Activated CD8-positive, alpha-beta T cell treated with anti-CD3 and anti-CD28 coated beads for 36 hours (primary cell): ENCODE measurements around the gene PLEKHA3. TPM values are rescaled to one million over a fixed set of nuclear protein-coding genes. Genes with fewer than 3 reads are reported as not detected.
A peak's percentile ranks its signal among the peaks of the same experiment; 100 is the strongest.

Source experiments
- ATAC-seq: fragments of 200-7000 bp; cut with Tn5 transposase; one replicate; pipeline ENCODE4 v1.10.0; 2021; ENCODE audit warnings: mild to moderate bottlenecking, moderate library complexity
- CTCF ChIA-PET: fragments of 350-600 bp; sonication (Branson Sonifier 250); formaldehyde crosslinking; loops from one replicate; lab custom pipeline; 2021; ENCODE audit warnings: antibody characterized with exemption; lab: Charles Lee
- POLR2A ChIA-PET: fragments of 350-600 bp; sonication (Branson Sonifier 250); formaldehyde crosslinking; loops from one replicate; lab custom pipeline; 2021; ENCODE audit warnings: antibody characterized with exemption; lab: Charles Lee
- DNase-seq: peaks from one replicate; pipeline ENCODE4 v3.0.0-alpha.2; 2020
- H3K27ac Mint-ChIP-seq: one replicate; pipeline ENCODE4 v1.8.0; 2021; ENCODE audit warnings: mild to moderate bottlenecking, mixed read lengths
- H3K27me3 Mint-ChIP-seq: one replicate; pipeline ENCODE4 v1.8.0; 2021; ENCODE audit warnings: mixed read lengths
- H3K36me3 Mint-ChIP-seq: one replicate; pipeline ENCODE4 v1.8.0; 2021; ENCODE audit warnings: low read depth, mixed read lengths
- H3K4me1 Mint-ChIP-seq: one replicate; pipeline ENCODE4 v1.8.0; 2021; ENCODE audit warnings: low read depth, mixed read lengths
- H3K4me3 Mint-ChIP-seq: one replicate; pipeline ENCODE4 v1.8.0; 2021; ENCODE audit warnings: mild to moderate bottlenecking, moderate library complexity, mixed read lengths
- H3K9me3 Mint-ChIP-seq: one replicate; pipeline ENCODE4 v1.8.0; 2021; ENCODE audit warnings: mixed read lengths
- intact Hi-C: fragments of 100-400 bp; cut with micrococcal nuclease; formaldehyde crosslinking; loops from one replicate; pipeline ENCODE4 v1.10.0; 2022
- total RNA-seq, 2 experiments: library from RNA; stranded (reverse); gene quantifications; one replicate each; pipeline ENCODE4 v1.2.3, GENCODE V29; 2021
- TF ChIP-seq, protein P1 (sequence below): fragments of 200-600 bp; IDR thresholded peaks from one replicate; pipeline ENCODE4 v1.8.0; 2022; ENCODE audit warnings: antibody characterized with exemption, mild to moderate bottlenecking

The PLEKHA3 gene
- total RNA-seq, result 10 to 100 TPM; 21.0 to 22.2 TPM

- Mint-ChIP-seq H3K27me3 (no peaks in the 10 kb centered on the region), H3K4me1 (peaks cover 39% of the 10 kb centered on the region), H3K4me3 (peak within 1 kb of the TSS; percentile 83), H3K9me3 (no peaks in the 10 kb centered on the region), H3K36me3 (peaks cover 5% of the 10 kb centered on the region), H3K27ac (peak within 1 kb of the TSS; percentile 93)
- CTCF ChIA-PET, result interaction anchor here (1.0 to 2.3 kb wide), 12 partner anchors 8 to 122 kb away, joined by 3 to 13 read pairs (median 4); partner anchors contain the start of genes PJVK and PRKRA
- peak; percentile 66 for ATAC-seq
- intact Hi-C loops, result loop anchor here (2.0 kb wide), 1 partner anchor 42 kb away; no protein-coding TSS in a partner anchor
- POLR2A ChIA-PET, result interaction anchor here (1.0 to 1.6 kb wide), 4 partner anchors 13 to 220 kb away, joined by 3 to 5 read pairs (median 3); no protein-coding TSS in a partner anchor
- peak; percentile 79 for DNase-seq
- TF ChIP-seq, protein P1, sequence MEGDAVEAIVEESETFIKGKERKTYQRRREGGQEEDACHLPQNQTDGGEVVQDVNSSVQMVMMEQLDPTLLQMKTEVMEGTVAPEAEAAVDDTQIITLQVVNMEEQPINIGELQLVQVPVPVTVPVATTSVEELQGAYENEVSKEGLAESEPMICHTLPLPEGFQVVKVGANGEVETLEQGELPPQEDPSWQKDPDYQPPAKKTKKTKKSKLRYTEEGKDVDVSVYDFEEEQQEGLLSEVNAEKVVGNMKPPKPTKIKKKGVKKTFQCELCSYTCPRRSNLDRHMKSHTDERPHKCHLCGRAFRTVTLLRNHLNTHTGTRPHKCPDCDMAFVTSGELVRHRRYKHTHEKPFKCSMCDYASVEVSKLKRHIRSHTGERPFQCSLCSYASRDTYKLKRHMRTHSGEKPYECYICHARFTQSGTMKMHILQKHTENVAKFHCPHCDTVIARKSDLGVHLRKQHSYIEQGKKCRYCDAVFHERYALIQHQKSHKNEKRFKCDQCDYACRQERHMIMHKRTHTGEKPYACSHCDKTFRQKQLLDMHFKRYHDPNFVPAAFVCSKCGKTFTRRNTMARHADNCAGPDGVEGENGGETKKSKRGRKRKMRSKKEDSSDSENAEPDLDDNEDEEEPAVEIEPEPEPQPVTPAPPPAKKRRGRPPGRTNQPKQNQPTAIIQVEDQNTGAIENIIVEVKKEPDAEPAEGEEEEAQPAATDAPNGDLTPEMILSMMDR, result no peak
Measured at GRCh38 chr2:178480227-178481181, at the start of gene PLEKHA3. PLEKHA3 (plus strand) TSS chr2:178480457; CDS start chr2:178480870, 413 bp downstream.

GRCh38 chr2:178436662-178437061 is 43.6 kb upstream of the PLEKHA3 start:
- no peak overlapping the region for H3K4me3 Mint-ChIP-seq
- ATAC-seq, result no peak

GRCh38 chr2:178441426-178441825 is 38.8 kb upstream of the PLEKHA3 start:
- Mint-ChIP-seq H3K4me3 (no peak overlapping the region), H3K4me1 (peaks cover 6% of the 10 kb centered on the region), H3K27ac (no peak overlapping the region), H3K36me3 (peaks cover 37% of the 10 kb centered on the region), H3K27me3 (no peaks in the 10 kb centered on the region), H3K9me3 (no peaks in the 10 kb centered on the region)
- ChIA-PET POLR2A (no interaction called here), CTCF (interaction anchor here (2.2 kb wide), 1 partner anchor 27 kb away, joined by 7 read pairs; no protein-coding TSS in a partner anchor)
- ATAC-seq (no peak), DNase-seq (no peak)
- TF ChIP-seq, protein P1, result no peak
- intact Hi-C loops, result no loop called here

More at GRCh38 chr2:178436662-178437061, 43.6 kb upstream of the PLEKHA3 start:
- Mint-ChIP-seq H3K4me1 (no peaks in the 10 kb centered on the region), H3K9me3 (no peaks in the 10 kb centered on the region), H3K36me3 (peaks cover 32% of the 10 kb centered on the region), H3K27me3 (no peaks in the 10 kb centered on the region), H3K27ac (no peak overlapping the region)
- ChIA-PET POLR2A (interaction anchor here (1.4 kb wide), 1 partner anchor 14 kb away, joined by 3 read pairs; the partner anchor contains the start of genes PJVK and PRKRA), CTCF (interaction anchor here (1.6 kb wide), 1 partner anchor 22 kb away, joined by 7 read pairs; no protein-coding TSS in a partner anchor)
- TF ChIP-seq, protein P1, result no peak
- intact Hi-C loops, result no loop called here
- no peak for DNase-seq

- TF ChIP-seq, protein P1, result no peak
- DNase-seq (peak; percentile 5), ATAC-seq (no peak)
- intact Hi-C loops, result no loop called here
- Mint-ChIP-seq H3K27me3 (no peaks in the 10 kb centered on the region), H3K4me3 (peak overlapping the region; percentile 87), H3K9me3 (no peaks in the 10 kb centered on the region), H3K27ac (peak overlapping the region; percentile 18), H3K36me3 (peaks cover 34% of the 10 kb centered on the region), H3K4me1 (peaks cover 30% of the 10 kb centered on the region)
- CTCF ChIA-PET, result interaction anchor here (1.1 to 2.9 kb wide), 6 partner anchors 20 to 337 kb away, joined by 3 to 22 read pairs (median 6); partner anchors contain the start of gene RBM45
- POLR2A ChIA-PET, result interaction anchor here (1.3 to 3.5 kb wide), 3 partner anchors 18 to 43 kb away, joined by 3 to 37 read pairs (median 7); no protein-coding TSS in a partner anchor
Measured at GRCh38 chr2:178448968-178449661, 31.1 kb upstream of the PLEKHA3 start.
